C4-2B (cell line): ENCODE data around the gene APOA1.

Experiments used
- H3K27ac ChIP-seq: fragments of 450-650 bp; 2 replicates; pipeline ENCODE4 v1.5.1; 2017
- ZFX ChIP-seq: fragments of 450-650 bp; IDR thresholded peaks from 2 replicates; pipeline ENCODE4 v1.6.1; 2017
- TF ChIP-seq, protein P1 (sequence below): fragments of 450-650 bp; conservative IDR thresholded peaks from 2 replicates; pipeline ENCODE4 v1.5.1; 2017; ENCODE audit warnings: mild to moderate bottlenecking

The APOA1 gene

DNA sequence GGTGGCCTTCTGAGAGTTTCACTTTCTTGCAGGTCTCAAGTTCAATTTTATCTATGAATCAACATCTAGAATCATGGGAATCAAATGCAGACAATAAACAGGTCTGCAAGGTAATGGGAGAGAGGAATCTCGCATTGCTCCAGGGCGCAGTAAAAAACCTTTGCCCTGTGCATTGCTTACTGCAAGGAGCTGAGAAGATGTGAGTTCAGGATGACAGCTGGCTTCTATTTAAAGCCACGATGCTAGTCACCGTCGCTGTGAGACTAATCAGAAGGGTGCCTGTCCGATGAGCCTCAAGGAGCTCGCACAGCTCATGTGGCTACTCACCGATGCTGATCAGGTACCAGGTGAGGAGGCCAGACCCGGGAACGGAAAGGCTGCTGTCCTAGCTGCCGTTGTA lies 30.2 kb upstream of the APOA1 start:
- no peak overlapping the region for H3K27ac ChIP-seq
- TF ChIP-seq, protein P1, sequence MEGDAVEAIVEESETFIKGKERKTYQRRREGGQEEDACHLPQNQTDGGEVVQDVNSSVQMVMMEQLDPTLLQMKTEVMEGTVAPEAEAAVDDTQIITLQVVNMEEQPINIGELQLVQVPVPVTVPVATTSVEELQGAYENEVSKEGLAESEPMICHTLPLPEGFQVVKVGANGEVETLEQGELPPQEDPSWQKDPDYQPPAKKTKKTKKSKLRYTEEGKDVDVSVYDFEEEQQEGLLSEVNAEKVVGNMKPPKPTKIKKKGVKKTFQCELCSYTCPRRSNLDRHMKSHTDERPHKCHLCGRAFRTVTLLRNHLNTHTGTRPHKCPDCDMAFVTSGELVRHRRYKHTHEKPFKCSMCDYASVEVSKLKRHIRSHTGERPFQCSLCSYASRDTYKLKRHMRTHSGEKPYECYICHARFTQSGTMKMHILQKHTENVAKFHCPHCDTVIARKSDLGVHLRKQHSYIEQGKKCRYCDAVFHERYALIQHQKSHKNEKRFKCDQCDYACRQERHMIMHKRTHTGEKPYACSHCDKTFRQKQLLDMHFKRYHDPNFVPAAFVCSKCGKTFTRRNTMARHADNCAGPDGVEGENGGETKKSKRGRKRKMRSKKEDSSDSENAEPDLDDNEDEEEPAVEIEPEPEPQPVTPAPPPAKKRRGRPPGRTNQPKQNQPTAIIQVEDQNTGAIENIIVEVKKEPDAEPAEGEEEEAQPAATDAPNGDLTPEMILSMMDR, result no peak
- TF ChIP-seq ZFX, result no peak

DNA sequence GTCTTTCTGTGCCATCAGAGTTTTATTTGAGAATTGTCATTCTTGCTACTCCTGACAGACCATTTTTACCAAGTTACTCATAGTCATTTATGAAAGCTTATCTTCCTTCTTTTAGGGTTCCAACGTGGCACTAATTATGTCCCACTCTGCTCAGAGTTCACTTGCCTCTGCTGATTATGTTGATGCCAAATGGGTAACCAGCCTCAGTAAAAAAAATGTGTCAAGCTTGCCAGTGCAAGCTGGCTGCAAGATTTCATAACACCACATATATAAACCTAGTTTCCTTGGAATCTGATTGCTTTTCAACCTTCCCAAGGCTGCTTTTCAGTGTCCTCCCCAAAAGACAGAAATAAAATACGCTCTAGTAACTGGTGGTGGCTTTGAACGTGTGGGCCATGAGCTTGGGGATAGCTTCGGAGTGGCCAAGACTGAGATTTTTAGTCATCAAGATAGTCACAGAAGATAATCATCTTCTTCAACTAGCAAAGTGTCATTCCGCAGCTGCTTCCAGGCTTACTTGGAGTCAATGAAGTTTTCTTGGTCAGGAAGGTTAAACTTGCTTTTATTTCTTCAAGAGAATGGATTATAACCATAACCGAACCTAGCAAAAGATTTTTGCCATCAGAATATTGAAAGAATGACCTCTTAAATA lies 29.5 kb upstream of the APOA1 start:
- no peak for TF ChIP-seq ZFX
- TF ChIP-seq, protein P1, result no peak
- H3K27ac ChIP-seq, result no peak overlapping the region

DNA sequence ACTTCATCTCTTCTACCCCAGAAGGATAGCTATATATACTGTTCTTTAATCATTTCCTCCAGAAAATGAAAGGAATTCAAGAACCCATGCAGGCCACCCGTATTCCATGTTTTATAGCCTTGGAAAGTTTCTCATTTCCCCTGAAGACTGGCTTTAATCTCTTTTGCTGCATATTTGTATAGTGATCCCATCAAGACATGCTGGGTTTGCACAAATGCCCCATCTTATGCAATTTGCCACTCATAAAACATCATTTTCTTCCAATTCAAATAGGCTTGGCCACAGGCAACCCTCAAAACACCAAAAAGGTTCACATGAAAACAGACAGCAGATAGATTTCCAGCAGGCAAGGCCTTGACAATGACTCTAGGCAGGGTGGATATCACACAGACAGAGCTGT lies 28.3 kb upstream of the APOA1 start:
- TF ChIP-seq ZFX, result no peak
- TF ChIP-seq, protein P1, result no peak

DNA sequence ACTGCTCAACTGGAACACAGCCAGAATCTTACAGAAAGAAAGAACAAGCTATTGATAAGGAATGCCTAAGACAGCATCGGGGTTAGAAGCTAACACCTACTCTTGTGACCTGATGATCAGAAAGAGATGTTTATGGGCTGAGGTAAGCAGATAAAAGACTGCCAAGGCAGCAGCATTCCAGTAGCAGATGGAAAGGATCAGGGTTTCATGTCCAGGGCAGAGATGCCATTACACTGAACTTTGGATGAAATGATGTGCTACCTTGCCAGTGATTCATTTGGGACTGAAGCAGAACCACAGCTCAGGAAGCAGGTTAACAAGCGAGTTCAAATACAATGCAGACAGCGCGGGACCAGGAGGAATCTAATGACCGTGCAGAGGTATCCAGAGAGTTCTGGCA lies 27.1 kb upstream of the APOA1 start:
- H3K27ac ChIP-seq, result no peak overlapping the region
- TF ChIP-seq, protein P1, result no peak
- no peak for TF ChIP-seq ZFX

More for the DNA sequence above, 28.3 kb upstream of the APOA1 start:
- H3K27ac ChIP-seq, result no peak overlapping the region

DNA sequence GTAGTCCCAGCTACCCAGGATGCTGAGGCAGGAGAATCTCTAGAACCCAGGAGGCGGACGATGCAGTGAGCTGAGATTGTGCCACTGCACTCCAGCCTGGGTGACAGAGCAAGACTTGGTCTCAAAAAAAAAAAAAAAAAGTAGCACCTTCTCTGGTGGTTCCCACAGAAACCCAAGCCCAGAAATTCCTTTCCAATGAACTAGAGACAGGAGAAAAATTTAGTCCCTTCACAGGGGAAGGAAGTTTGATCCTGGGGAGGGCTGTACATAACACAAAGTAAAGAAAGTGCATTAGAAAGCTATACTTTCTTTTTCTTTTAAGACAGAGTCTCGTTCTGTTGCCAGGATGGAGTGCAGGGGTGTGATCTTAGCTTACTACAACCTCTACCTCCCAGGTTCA lies 25.5 kb upstream of the APOA1 start:
- no peak overlapping the region for H3K27ac ChIP-seq
- no peak for TF ChIP-seq ZFX
- TF ChIP-seq, protein P1, result no peak

DNA sequence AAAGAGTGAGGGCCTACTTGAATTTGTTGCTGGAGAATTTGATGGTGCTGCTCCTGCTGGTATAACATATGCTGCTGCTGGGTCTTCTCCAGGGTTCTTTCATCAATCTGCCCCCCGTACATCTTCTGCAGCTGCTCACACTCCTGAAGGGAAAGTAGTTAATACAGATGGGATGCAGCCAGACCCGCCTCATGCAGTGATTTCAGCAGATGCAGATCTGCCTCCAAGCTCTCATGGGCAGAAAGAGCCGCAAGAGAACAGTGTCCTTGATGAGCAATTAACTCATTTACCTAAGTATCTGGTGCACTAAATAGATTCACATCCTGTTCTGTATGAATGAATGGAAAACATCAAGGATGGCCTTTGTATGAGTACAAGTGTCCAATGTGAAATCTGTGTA lies 24.8 kb upstream of the APOA1 start:
- no peak overlapping the region for H3K27ac ChIP-seq

DNA sequence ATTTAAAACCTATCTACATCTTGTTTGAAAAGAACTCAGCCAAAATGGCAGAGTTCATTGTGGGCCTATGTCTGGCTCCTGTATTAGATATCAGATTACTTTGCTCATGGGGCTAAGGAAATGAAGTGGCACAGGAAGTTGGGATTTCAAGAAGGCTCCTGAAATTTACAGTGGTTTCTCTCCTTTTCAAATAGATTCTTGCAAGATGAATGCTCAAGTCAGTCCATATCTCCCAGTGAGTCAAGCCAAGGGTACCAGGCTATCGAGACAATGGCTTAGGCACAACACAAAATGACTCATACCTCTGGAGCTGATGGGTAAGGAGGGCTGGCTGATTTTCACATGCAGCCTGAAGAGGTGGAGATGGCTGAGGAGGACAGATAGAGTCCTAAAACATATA lies 24.1 kb upstream of the APOA1 start:
- TF ChIP-seq ZFX, result no peak
- TF ChIP-seq, protein P1, result no peak
- H3K27ac ChIP-seq, result no peak overlapping the region

More for the DNA sequence above, 24.8 kb upstream of the APOA1 start:
- TF ChIP-seq, protein P1, result no peak
- TF ChIP-seq ZFX, result no peak
